ENCODE results near the gene LTB4R. TPM values are rescaled to one million over a fixed set of nuclear protein-coding genes. Genes with fewer than 3 reads are reported as not detected.

LTB4R gene
- total RNA-seq: 0.17 and 1.3 TPM in 2 replicates

- DNase-seq (ENCODE audit: low read depth): peak; percentile 50
Measured at GRCh38 chr14:24310646-24311604, at the start of gene LTB4R. Gene LTB4R, plus strand, starts transcription at chr14:24311502. Its CDS starts 4,150 bp downstream, at chr14:24315652.

GRCh38 chr14:24261969-24262327, 49.4 kb upstream of the LTB4R start:
- no peak for DNase-seq (ENCODE audit: low read depth)

- no peak for DNase-seq (ENCODE audit: low read depth)
Measured at GRCh38 chr14:24262821-24263733, 48.2 kb upstream of the LTB4R start, which contains the start of gene TGM1. Gene TGM1, minus strand, starts transcription at chr14:24263177. Its CDS starts 825 bp downstream, at chr14:24262352.

GRCh38 chr14:24263848-24264247, 47.5 kb upstream of the LTB4R start:
- DNase-seq (ENCODE audit: low read depth): no peak

- no peak for DNase-seq (ENCODE audit: low read depth)
Measured at GRCh38 chr14:24264298-24264697, 47.0 kb upstream of the LTB4R start.

- DNase-seq (ENCODE audit: low read depth): no peak
Measured at GRCh38 chr14:24266344-24267244, 44.7 kb upstream of the LTB4R start.

- no peak for DNase-seq (ENCODE audit: low read depth)
Measured at GRCh38 chr14:24267516-24267915, 43.8 kb upstream of the LTB4R start.

GRCh38 chr14:24268225-24268624, 43.1 kb upstream of the LTB4R start:
- no peak for DNase-seq (ENCODE audit: low read depth)

GRCh38 chr14:24269368-24269767, 41.9 kb upstream of the LTB4R start:
- no peak for DNase-seq (ENCODE audit: low read depth)

GRCh38 chr14:24269910-24270536, 41.3 kb upstream of the LTB4R start:
- no peak for DNase-seq (ENCODE audit: low read depth)

- no peak for DNase-seq (ENCODE audit: low read depth)
Measured at GRCh38 chr14:24270537-24271133, 40.7 kb upstream of the LTB4R start.

- DNase-seq (ENCODE audit: low read depth): peak; percentile 58
Measured at GRCh38 chr14:24271134-24271833, 40.0 kb upstream of the LTB4R start, which contains the start of gene RABGGTA. Gene RABGGTA, minus strand, starts transcription at chr14:24271597. Its CDS starts 482 bp downstream, at chr14:24271115.

GRCh38 chr14:24271834-24272263, 39.5 kb upstream of the LTB4R start:
- no peak for DNase-seq (ENCODE audit: low read depth)

- DNase-seq (ENCODE audit: low read depth): no peak
Measured at GRCh38 chr14:24272467-24272866, 38.8 kb upstream of the LTB4R start.

GRCh38 chr14:24273422-24273998, 37.8 kb upstream of the LTB4R start:
- peak; percentile 25 for DNase-seq (ENCODE audit: low read depth)

- DNase-seq (ENCODE audit: low read depth): peak; percentile 80
Measured at GRCh38 chr14:24274101-24274543, 37.2 kb upstream of the LTB4R start.

- no peak for DNase-seq (ENCODE audit: low read depth)
Measured at GRCh38 chr14:24277071-24277470, 34.2 kb upstream of the LTB4R start.

- DNase-seq (ENCODE audit: low read depth): no peak
Measured at GRCh38 chr14:24277606-24278321, 33.5 kb upstream of the LTB4R start.
